ENCODE results near the gene ARHGEF1.

The ARHGEF1 gene

GRCh38 chr19:41935760-41936415 lies 52.9 kb downstream of the ARHGEF1 start:
- Histone ChIP-seq H3K9me3 (ENCODE audit: low read length) (no peaks in the 10 kb centered on the region), H3F3A (ENCODE audit: insufficient read depth, low read length) (peaks cover 7% of the 10 kb centered on the region; the same call in 1 of the 2 replicates), H4K20me1 (ENCODE audit: insufficient read depth, low read length) (no peaks in the 10 kb centered on the region), H3K27me3 (ENCODE audit: insufficient read depth, low read length) (peaks cover 13% of the 10 kb centered on the region; the same call in 1 of the 2 replicates), H2AFZ (ENCODE audit: low read length) (no peak overlapping the region), H3K27ac (ENCODE audit: low read depth, low read length, poor library complexity, severe bottlenecking) (no peak overlapping the region), H3K9ac (ENCODE audit: low read length) (no peak overlapping the region), H3K4me3 (ENCODE audit: low read depth, low read length, poor library complexity, severe bottlenecking) (no peak overlapping the region), H3K4me1 (ENCODE audit: insufficient read depth, low read length, severe bottlenecking) (peaks cover 41% of the 10 kb centered on the region), H3K36me3 (ENCODE audit: insufficient read depth, low read length) (no peaks in the 10 kb centered on the region), H3K79me2 (ENCODE audit: insufficient read depth, low read length) (no peaks in the 10 kb centered on the region), H3K4me2 (ENCODE audit: low read length) (no peak overlapping the region), H3K9me2 (ENCODE audit: low read depth, low read length) (no peaks in the 10 kb centered on the region)
- TF ChIP-seq EZH2 (IDR thresholded peaks at IDR 0.05; ENCODE audit: borderline replicate concordance, low read length), result no peak
- TF ChIP-seq CTCF (IDR thresholded peaks at IDR 0.05; ENCODE audit: low read length), result no peak

GRCh38 chr19:41936416-41936850 lies 53.4 kb downstream of the ARHGEF1 start:
- Histone ChIP-seq H3K9ac (ENCODE audit: low read length) (no peak overlapping the region; the same call in 1 of the 2 replicates), H2AFZ (ENCODE audit: low read length) (no peak overlapping the region), H3K4me2 (ENCODE audit: low read length) (no peak overlapping the region), H3K27ac (ENCODE audit: low read depth, low read length, poor library complexity, severe bottlenecking) (no peak overlapping the region), H4K20me1 (ENCODE audit: insufficient read depth, low read length) (no peaks in the 10 kb centered on the region), H3K9me2 (ENCODE audit: low read depth, low read length) (no peaks in the 10 kb centered on the region), H3K79me2 (ENCODE audit: insufficient read depth, low read length) (no peaks in the 10 kb centered on the region), H3F3A (ENCODE audit: insufficient read depth, low read length) (peaks cover 7% of the 10 kb centered on the region; the same call in 1 of the 2 replicates), H3K4me3 (ENCODE audit: low read depth, low read length, poor library complexity, severe bottlenecking) (no peak overlapping the region), H3K9me3 (ENCODE audit: low read length) (no peaks in the 10 kb centered on the region), H3K36me3 (ENCODE audit: insufficient read depth, low read length) (no peaks in the 10 kb centered on the region), H3K27me3 (ENCODE audit: insufficient read depth, low read length) (peaks cover 13% of the 10 kb centered on the region; the same call in 1 of the 2 replicates), H3K4me1 (ENCODE audit: insufficient read depth, low read length, severe bottlenecking) (peaks cover 46% of the 10 kb centered on the region)
- TF ChIP-seq CTCF (IDR thresholded peaks at IDR 0.05; ENCODE audit: low read length) (no peak), EZH2 (IDR thresholded peaks at IDR 0.05; ENCODE audit: borderline replicate concordance, low read length) (no peak)

- no peak overlapping the region for H3K4me2 ChIP-seq (ENCODE audit: low read length)
Measured at GRCh38 chr19:41936961-41937360, 54.0 kb downstream of the ARHGEF1 start.

More at GRCh38 chr19:41936961-41937360, 54.0 kb downstream of the ARHGEF1 start:
- Histone ChIP-seq H4K20me1 (ENCODE audit: insufficient read depth, low read length) (no peaks in the 10 kb centered on the region), H2AFZ (ENCODE audit: low read length) (no peak overlapping the region), H3K9me2 (ENCODE audit: low read depth, low read length) (no peaks in the 10 kb centered on the region), H3K4me3 (ENCODE audit: low read depth, low read length, poor library complexity, severe bottlenecking) (no peak overlapping the region), H3K27ac (ENCODE audit: low read depth, low read length, poor library complexity, severe bottlenecking) (no peak overlapping the region), H3K4me1 (ENCODE audit: insufficient read depth, low read length, severe bottlenecking) (peaks cover 46% of the 10 kb centered on the region), H3K79me2 (ENCODE audit: insufficient read depth, low read length) (no peaks in the 10 kb centered on the region), H3K9me3 (ENCODE audit: low read length) (no peaks in the 10 kb centered on the region), H3K9ac (ENCODE audit: low read length) (no peak overlapping the region; the same call in 1 of the 2 replicates), H3K36me3 (ENCODE audit: insufficient read depth, low read length) (no peaks in the 10 kb centered on the region), H3F3A (ENCODE audit: insufficient read depth, low read length) (peaks cover 7% of the 10 kb centered on the region; the same call in 1 of the 2 replicates), H3K27me3 (ENCODE audit: insufficient read depth, low read length) (peaks cover 13% of the 10 kb centered on the region; the same call in 1 of the 2 replicates)
- TF ChIP-seq CTCF (IDR thresholded peaks at IDR 0.05; ENCODE audit: low read length), result no peak
- TF ChIP-seq EZH2 (IDR thresholded peaks at IDR 0.05; ENCODE audit: borderline replicate concordance, low read length), result no peak
